Measurements from ENCODE around the gene STRN3. TPM values are rescaled to one million over a fixed set of nuclear protein-coding genes. Genes with fewer than 3 reads are reported as not detected.
"Not testable (repeated sequence)": the region's sequence is repeated elsewhere in the genome, so short reads cannot be mapped to it uniquely, and the experiment has no call there.

Gene STRN3
- total RNA-seq, 1 donor from 2014 or later: 39.5 TPM

DNA sequence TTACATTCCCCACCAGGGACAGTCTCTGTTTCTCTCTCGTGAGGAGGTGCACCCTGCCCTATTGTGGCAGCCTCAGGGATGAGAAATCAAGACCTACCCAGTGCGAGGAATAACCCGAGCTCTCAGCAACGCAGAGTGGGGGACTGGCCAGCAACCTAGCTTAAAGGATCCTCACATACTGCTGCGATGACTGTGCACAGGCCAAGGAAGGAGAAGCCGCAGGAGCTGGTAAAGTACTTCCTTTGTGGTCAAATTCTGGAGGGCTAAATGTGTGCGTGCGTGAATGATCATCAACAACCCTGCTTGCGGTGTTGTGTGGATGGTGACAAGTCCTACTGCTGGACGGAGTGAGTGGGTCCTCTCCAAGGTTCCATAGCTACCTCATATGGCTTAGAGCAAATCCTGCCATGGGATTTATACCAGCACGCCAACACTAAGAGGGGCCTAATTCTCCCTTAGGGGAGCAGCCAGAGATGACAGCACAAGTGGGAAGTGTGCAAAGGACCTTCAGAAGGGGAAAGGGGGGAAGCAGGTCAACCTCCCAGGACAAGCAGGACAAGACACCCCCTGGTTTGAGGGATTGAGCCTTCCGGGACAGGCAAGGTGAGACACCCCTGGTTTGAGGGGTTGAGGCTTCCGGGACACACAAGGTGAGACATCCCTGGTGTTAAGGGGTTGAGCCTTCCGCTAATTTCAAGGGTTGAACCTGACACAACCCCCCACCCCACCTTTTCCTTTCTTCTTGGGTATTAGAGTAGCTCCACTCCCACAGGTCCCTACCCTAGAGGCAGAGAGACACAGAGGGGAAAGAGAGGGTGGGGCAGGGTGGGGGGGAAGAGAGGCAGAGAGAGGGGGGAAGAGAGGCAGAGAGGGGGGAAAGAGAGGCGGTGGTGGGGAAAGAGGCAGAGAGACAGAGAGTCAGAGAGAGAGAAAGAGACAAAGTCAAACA, 59.5 kb downstream of the STRN3 start:
- H3K36me3 Mint-ChIP-seq (ENCODE audit: low read depth): peaks cover 10% of the 10 kb centered on the region

DNA sequence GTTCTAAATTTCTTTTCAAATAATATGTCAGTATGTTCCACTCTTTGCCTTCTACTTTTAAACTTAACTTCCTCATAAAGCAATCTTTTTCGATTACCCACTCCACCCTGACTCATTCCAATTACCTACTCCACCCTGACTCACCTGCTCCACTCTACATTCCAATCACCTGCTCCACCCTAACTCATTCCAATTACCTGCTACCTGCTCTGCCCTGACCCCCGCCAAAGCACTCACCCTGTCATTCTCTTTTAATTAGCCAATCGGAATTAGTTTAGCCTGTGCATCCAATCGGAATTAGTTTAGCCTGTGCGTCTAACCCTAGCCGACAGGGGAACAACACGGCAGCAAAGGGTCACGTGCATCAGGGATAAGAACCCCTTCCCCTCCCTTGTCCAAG, 60.3 kb downstream of the STRN3 start:
- peak overlapping the region; percentile 76 for H3K27ac Mint-ChIP-seq (ENCODE audit: unreplicated experiment)
- H3K27me3 Mint-ChIP-seq (ENCODE audit: low read depth); H3K4me3 Mint-ChIP-seq (ENCODE audit: unreplicated experiment); H3K9me3 Mint-ChIP-seq (ENCODE audit: low read depth); DNase-seq (ENCODE audit: low spot score): not testable (repeated sequence)
- H3K4me1 Mint-ChIP-seq (ENCODE audit: low read depth): peaks cover 30% of the 10 kb centered on the region
- H3K36me3 Mint-ChIP-seq (ENCODE audit: low read depth): peaks cover 10% of the 10 kb centered on the region

More for the DNA sequence above, 59.5 kb downstream of the STRN3 start:
- peak overlapping the region; percentile 76 for H3K27ac Mint-ChIP-seq (ENCODE audit: unreplicated experiment)
- no peak for TF ChIP-seq CTCF (IDR thresholded peaks at IDR 0.05)
- H3K4me1 Mint-ChIP-seq (ENCODE audit: low read depth): peaks cover 31% of the 10 kb centered on the region
- H3K4me3 Mint-ChIP-seq (ENCODE audit: unreplicated experiment): no peak overlapping the region
- no peak for DNase-seq (ENCODE audit: low spot score)
- H3K27me3 Mint-ChIP-seq (ENCODE audit: low read depth): no peaks in the 10 kb centered on the region
- H3K9me3 Mint-ChIP-seq (ENCODE audit: low read depth): peaks cover 7% of the 10 kb centered on the region

GRCh38 chr14:30962537-30962936, 63.6 kb downstream of the STRN3 start:
- not testable (repeated sequence) for H3K27ac Mint-ChIP-seq (ENCODE audit: unreplicated experiment); H3K4me3 Mint-ChIP-seq (ENCODE audit: unreplicated experiment); H3K27me3 Mint-ChIP-seq (ENCODE audit: low read depth); DNase-seq (ENCODE audit: low spot score); H3K9me3 Mint-ChIP-seq (ENCODE audit: low read depth)
- Mint-ChIP-seq H3K4me1 (ENCODE audit: low read depth) (peaks cover 43% of the 10 kb centered on the region), H3K36me3 (ENCODE audit: low read depth) (peaks cover 10% of the 10 kb centered on the region)

DNA sequence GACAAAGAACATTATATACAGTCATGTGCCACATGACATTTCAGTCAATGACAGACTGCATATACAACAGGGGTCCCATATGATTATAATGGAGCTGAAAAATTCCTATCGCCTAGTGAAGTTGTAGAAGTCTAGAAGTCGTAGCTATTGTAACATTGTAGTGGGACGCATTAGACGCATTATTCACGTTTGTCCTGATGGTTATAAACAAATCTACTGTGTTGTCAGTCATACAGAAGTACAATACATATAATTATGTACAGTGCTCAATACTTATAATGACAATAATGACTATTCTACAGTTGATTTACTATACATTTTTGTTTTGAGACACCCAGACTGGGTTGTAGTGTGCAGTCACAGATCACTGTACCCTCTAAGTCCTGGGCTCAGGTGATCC, 64.8 kb downstream of the STRN3 start:
- Mint-ChIP-seq H3K4me3 (ENCODE audit: unreplicated experiment) (no peak overlapping the region), H3K27ac (ENCODE audit: unreplicated experiment) (no peak overlapping the region), H3K36me3 (ENCODE audit: low read depth) (peaks cover 10% of the 10 kb centered on the region), H3K9me3 (ENCODE audit: low read depth) (peaks cover 6% of the 10 kb centered on the region), H3K4me1 (ENCODE audit: low read depth) (peaks cover 42% of the 10 kb centered on the region), H3K27me3 (ENCODE audit: low read depth) (no peaks in the 10 kb centered on the region)
- no peak for TF ChIP-seq CTCF (IDR thresholded peaks at IDR 0.05)
- DNase-seq (ENCODE audit: low spot score): no peak

- no peak overlapping the region for H3K27ac Mint-ChIP-seq (ENCODE audit: unreplicated experiment)
- H3K9me3 Mint-ChIP-seq (ENCODE audit: low read depth): no peaks in the 10 kb centered on the region
These were observed 66.0 kb downstream of the STRN3 start for GRCh38 chr14:30960216-30960615.

More at GRCh38 chr14:30960216-30960615, 66.0 kb downstream of the STRN3 start:
- H3K4me3 Mint-ChIP-seq (ENCODE audit: unreplicated experiment): no peak overlapping the region
- no peaks in the 10 kb centered on the region for H3K27me3 Mint-ChIP-seq (ENCODE audit: low read depth)
- no peak for TF ChIP-seq CTCF (IDR thresholded peaks at IDR 0.05)
- DNase-seq (ENCODE audit: low spot score): no peak
- H3K36me3 Mint-ChIP-seq (ENCODE audit: low read depth): peaks cover 6% of the 10 kb centered on the region
- H3K4me1 Mint-ChIP-seq (ENCODE audit: low read depth): peaks cover 32% of the 10 kb centered on the region

Measured in chondrocyte (in vitro differentiated cells).